Measurements from ENCODE around the gene CBL.

CBL gene

DNA sequence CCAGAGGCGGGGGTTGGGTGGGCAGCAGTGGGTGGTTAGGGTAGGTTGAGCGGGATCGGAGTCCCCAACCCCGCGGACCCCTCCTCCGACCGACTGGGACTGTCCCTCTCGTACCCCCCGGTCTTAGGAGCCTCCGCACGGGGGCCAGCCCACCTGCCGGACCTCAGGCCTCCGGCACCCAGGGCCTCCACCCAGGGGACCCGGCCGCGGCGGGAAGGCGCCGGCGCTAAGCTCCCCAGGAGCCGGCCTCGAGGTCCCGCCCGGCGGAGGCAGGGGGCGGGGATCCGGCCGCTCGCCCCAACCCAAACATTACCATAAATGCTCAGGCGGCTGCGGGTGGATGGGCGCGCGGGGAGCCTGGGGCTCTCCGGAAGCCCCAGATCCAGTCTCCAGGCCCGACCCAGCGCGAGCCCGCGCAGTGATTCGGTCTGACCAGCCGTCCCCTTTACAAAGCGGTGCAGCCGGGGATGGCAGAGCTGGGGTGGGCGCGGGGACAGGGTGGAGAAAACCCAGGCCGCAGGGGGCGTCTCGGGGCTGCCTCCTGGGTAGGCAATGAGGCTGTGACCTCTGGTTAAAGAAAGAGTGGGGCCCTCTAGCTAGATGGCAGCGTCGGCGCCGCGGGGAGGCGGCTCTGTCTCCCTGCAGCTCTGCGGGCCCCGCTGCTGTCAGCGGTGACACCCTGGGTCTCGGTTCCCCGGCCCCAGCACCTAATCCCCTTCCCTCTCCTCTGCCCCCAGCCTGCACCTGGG, 114.8 kb downstream of the CBL start:
- no peak for TF ChIP-seq CTCF (conservative IDR thresholded peaks at IDR 0.05)
- no peak for TF ChIP-seq ZFX (IDR thresholded peaks at IDR 0.05)
- no peak overlapping the region for H3K27ac ChIP-seq

DNA sequence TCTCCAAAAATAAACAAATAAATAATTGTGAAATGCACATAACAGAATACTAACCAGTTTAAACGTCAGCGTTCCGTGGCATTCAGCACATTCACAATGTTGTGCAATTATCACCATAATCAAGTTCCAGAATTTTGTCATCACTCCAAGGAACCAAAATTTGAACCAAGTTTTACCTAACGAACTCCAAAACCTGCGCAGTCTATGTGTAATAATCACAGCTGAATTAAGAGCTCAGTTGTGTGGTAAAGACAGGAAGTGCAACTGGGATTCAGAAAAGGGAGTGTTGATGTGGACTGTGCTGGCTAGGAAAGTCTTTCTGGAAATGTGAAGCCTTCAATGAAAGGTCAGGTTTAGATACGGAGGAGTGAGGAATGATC, 116.2 kb downstream of the CBL start:
- no peak for TF ChIP-seq CTCF (conservative IDR thresholded peaks at IDR 0.05)
- TF ChIP-seq ZFX (IDR thresholded peaks at IDR 0.05) = no peak
- no peak overlapping the region for H3K27ac ChIP-seq

GRCh38 chr11:119322921-119323531, 116.9 kb downstream of the CBL start:
- TF ChIP-seq ZFX (IDR thresholded peaks at IDR 0.05) (no peak), CTCF (conservative IDR thresholded peaks at IDR 0.05) (no peak)
- H3K27ac ChIP-seq = no peak overlapping the region

- H3K27ac ChIP-seq = no peak overlapping the region
- TF ChIP-seq CTCF (conservative IDR thresholded peaks at IDR 0.05) (peak; percentile 91), ZFX (IDR thresholded peaks at IDR 0.05) (no peak)
Observed at GRCh38 chr11:119323532-119324033, 117.4 kb downstream of the CBL start.

DNA sequence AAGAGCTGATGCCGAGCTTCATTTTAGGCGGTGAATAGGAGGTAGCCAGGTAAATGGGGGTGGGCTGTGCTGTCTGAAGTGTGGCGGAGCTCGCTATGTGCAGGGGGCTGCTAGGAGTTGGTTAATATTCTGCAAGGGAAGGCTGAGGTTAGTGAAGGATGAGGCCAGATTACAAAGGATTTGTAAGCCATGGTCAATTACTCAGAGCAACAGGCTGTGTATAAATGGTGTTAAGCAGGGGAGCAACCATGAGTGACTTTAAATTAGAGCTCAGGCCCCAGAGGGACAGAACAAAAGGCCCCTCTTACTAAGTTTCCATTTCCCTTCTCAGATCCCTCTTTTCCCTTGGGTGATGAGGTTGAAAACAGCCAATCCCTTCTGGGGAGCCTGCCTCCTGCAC, 118.0 kb downstream of the CBL start:
- TF ChIP-seq CTCF (conservative IDR thresholded peaks at IDR 0.05) (no peak), ZFX (IDR thresholded peaks at IDR 0.05) (no peak)
- no peak overlapping the region for H3K27ac ChIP-seq

- H3K27ac ChIP-seq = no peak overlapping the region
- TF ChIP-seq ZFX (IDR thresholded peaks at IDR 0.05) (no peak), CTCF (conservative IDR thresholded peaks at IDR 0.05) (no peak)
Observed at GRCh38 chr11:119329320-119329719, 123.2 kb downstream of the CBL start.

DNA sequence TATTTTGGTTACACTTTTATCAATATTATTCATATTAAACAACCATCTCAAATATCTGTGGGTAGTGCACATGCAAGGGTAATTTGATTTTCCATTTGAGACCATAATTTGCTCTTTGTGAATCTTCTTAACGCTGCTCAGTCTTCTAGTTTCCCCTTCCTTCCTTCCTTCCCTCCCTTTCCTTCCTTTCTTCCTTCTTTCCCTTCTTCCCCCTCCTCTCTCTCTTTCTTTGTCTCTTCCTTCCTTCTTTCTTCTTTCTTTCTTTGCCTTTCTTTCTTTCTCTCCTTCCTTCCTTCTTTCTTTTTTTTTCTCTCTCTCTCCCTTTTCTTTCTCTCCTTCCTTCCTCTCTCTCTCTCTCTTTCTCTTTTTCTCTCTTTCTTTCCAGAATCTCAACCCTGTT, 124.1 kb downstream of the CBL start:
- H3K27ac ChIP-seq = no peak overlapping the region
- TF ChIP-seq CTCF (conservative IDR thresholded peaks at IDR 0.05) (no peak), ZFX (IDR thresholded peaks at IDR 0.05) (no peak)
